Loucy (cell line): Measurements from ENCODE around the gene ZNF429.
"Not testable (repeated sequence)": the region's sequence is repeated elsewhere in the genome, so short reads cannot be mapped to it uniquely, and the experiment has no call there.

ENCODE experiments used
- H2AFZ ChIP-seq: fragments of 200-600 bp; sonication (generic); 2 replicates; pipeline ENCODE4 v1.6.0; 2016; ENCODE audit warnings: antibody characterized with exemption, mild to moderate bottlenecking, low read length, moderate library complexity
- H3F3A ChIP-seq: fragments of 200-600 bp; 2 replicates; pipeline ENCODE4 v1.6.0; 2016; ENCODE audit warnings: antibody characterized with exemption, low read depth, mild to moderate bottlenecking
- H3K27me3 ChIP-seq: fragments of 200-600 bp; sonication (generic); 2 replicates; pipeline ENCODE4 v1.6.1; 2014; ENCODE audit warnings: low read length, mild to moderate bottlenecking; ENCODE audit not compliant: insufficient read depth, poor library complexity, severe bottlenecking
- H3K36me3 ChIP-seq: fragments of 200-600 bp; sonication (generic); 2 replicates; pipeline ENCODE4 v1.6.1; 2016; ENCODE audit warnings: low read length; ENCODE audit not compliant: insufficient read depth
- H3K4me1 ChIP-seq: fragments of 200-600 bp; sonication (generic); 2 replicates; pipeline ENCODE4 v1.5.1; 2014; ENCODE audit warnings: low read length, mild to moderate bottlenecking; ENCODE audit not compliant: insufficient read depth, poor library complexity, severe bottlenecking
- H3K4me2 ChIP-seq: fragments of 200-600 bp; sonication (generic); 2 replicates; pipeline ENCODE4 v1.6.0; 2014; ENCODE audit warnings: antibody characterized with exemption, low read length, low read depth, mild to moderate bottlenecking; ENCODE audit not compliant: poor library complexity, severe bottlenecking
- H3K4me3 ChIP-seq: fragments of 200-600 bp; sonication (generic); 2 replicates; pipeline ENCODE4 v1.5.1; 2014; ENCODE audit warnings: low read length, mild to moderate bottlenecking, mixed read lengths; ENCODE audit not compliant: poor library complexity, severe bottlenecking
- H3K79me2 ChIP-seq: fragments of 200-600 bp; sonication (generic); 2 replicates; pipeline ENCODE4 v1.6.1; 2014; ENCODE audit warnings: low read length; ENCODE audit not compliant: insufficient read depth
- H3K9ac ChIP-seq: fragments of 200-600 bp; sonication (generic); 2 replicates; pipeline ENCODE4 v1.6.0; 2014; ENCODE audit warnings: mild to moderate bottlenecking, low read depth, low read length, moderate library complexity; ENCODE audit not compliant: poor library complexity, severe bottlenecking
- H3K9me2 ChIP-seq: fragments of 200-600 bp; sonication (generic); replicated peaks from 2 replicates; pipeline ENCODE4 v1.6.1; 2016; ENCODE audit warnings: low read depth, low read length, mixed read lengths
- H3K9me3 ChIP-seq: fragments of 200-600 bp; sonication (generic); 2 replicates; pipeline ENCODE4 v1.6.1; 2014; ENCODE audit warnings: mild to moderate bottlenecking, antibody characterized with exemption, low read length, low read depth; ENCODE audit not compliant: insufficient read depth
- H4K20me1 ChIP-seq: fragments of 200-600 bp; sonication (generic); 2 replicates; pipeline ENCODE4 v1.6.0; 2014; ENCODE audit warnings: antibody characterized with exemption, low read length, mild to moderate bottlenecking; ENCODE audit not compliant: insufficient read depth, poor library complexity, severe bottlenecking
- CTCF ChIP-seq: fragments of 200-600 bp; sonication (generic); conservative IDR thresholded peaks from 2 replicates; pipeline ENCODE4 v1.5.1; 2014; ENCODE audit warnings: mild to moderate bottlenecking, antibody characterized with exemption, low read length
- EZH2phosphoT487 ChIP-seq: fragments of 200-600 bp; IDR thresholded peaks from 2 replicates; pipeline ENCODE4 v1.6.1; 2018; ENCODE audit warnings: antibody characterized with exemption, mild to moderate bottlenecking, moderate library complexity, borderline replicate concordance

Gene ZNF429

GRCh38 chr19:21472507-21472906 lies 32.9 kb upstream of the ZNF429 start:
- Histone ChIP-seq H3K9ac (no peak overlapping the region), H3K27me3 (no peaks in the 10 kb centered on the region), H2AFZ (no peak overlapping the region), H3K4me3 (no peak overlapping the region), H3K9me2 (no peaks in the 10 kb centered on the region), H3K9me3 (no peaks in the 10 kb centered on the region), H4K20me1 (no peaks in the 10 kb centered on the region), H3K79me2 (no peaks in the 10 kb centered on the region), H3K4me1 (no peaks in the 10 kb centered on the region), H3F3A (no peaks in the 10 kb centered on the region), H3K36me3 (no peaks in the 10 kb centered on the region), H3K4me2 (no peak overlapping the region)
- TF ChIP-seq CTCF: no peak
- TF ChIP-seq EZH2phosphoT487: no peak

- Histone ChIP-seq H3K9me2 (no peaks in the 10 kb centered on the region), H2AFZ (peak overlapping the region; percentile 83), H3K9ac (peak overlapping the region; percentile 75), H3K27me3 (no peaks in the 10 kb centered on the region), H3F3A (no peaks in the 10 kb centered on the region), H3K4me1 (no peaks in the 10 kb centered on the region), H3K4me3 (peak overlapping the region; percentile 73), H3K79me2 (no peaks in the 10 kb centered on the region), H4K20me1 (no peaks in the 10 kb centered on the region), H3K4me2 (peak overlapping the region; percentile 53), H3K36me3 (no peaks in the 10 kb centered on the region), H3K9me3 (no peaks in the 10 kb centered on the region)
- TF ChIP-seq CTCF (no peak), EZH2phosphoT487 (no peak)
Observed at GRCh38 chr19:21474671-21475181, 30.7 kb upstream of the ZNF429 start.

- H3K4me3 ChIP-seq, H3K9ac ChIP-seq, H2AFZ ChIP-seq, H3K79me2 ChIP-seq, H3K9me3 ChIP-seq, H3K36me3 ChIP-seq, H3K27me3 ChIP-seq, H3K9me2 ChIP-seq, H3F3A ChIP-seq, H3K4me1 ChIP-seq, H3K4me2 ChIP-seq, H4K20me1 ChIP-seq: not testable (repeated sequence)
Observed at GRCh38 chr19:21482361-21482760, 23.0 kb upstream of the ZNF429 start.

- H3K4me2 ChIP-seq: no peak overlapping the region
- no peaks in the 10 kb centered on the region for H3F3A ChIP-seq
- no peaks in the 10 kb centered on the region for H3K4me1 ChIP-seq
- no peaks in the 10 kb centered on the region for H3K9me2 ChIP-seq
- no peak overlapping the region for H3K4me3 ChIP-seq
- no peaks in the 10 kb centered on the region for H3K9me3 ChIP-seq
- H3K36me3 ChIP-seq: no peaks in the 10 kb centered on the region
- no peaks in the 10 kb centered on the region for H3K27me3 ChIP-seq
- H3K9ac ChIP-seq: no peak overlapping the region
- H3K79me2 ChIP-seq: no peaks in the 10 kb centered on the region
- TF ChIP-seq CTCF (peak; percentile 96), EZH2phosphoT487 (no peak)
- H4K20me1 ChIP-seq: no peaks in the 10 kb centered on the region
- no peak overlapping the region for H2AFZ ChIP-seq
Observed at GRCh38 chr19:21482863-21483276, 22.5 kb upstream of the ZNF429 start.
